ENCODE results near the gene SH3BP5.

SH3BP5 gene

GRCh38 chr3:15228147-15228546 is 104.2 kb downstream of the SH3BP5 start:
- H3K9me3 ChIP-seq, result no peaks in the 10 kb centered on the region
- H3K36me3 ChIP-seq, result peaks cover 67 to 80% (median 72%) of the 10 kb centered on the region in 3 donors
- no peak for DNase-seq
- intact Hi-C loops (cut with DNase I; ENCODE audit: low total_unique reads), result no loop called here
- no peak for TF ChIP-seq CTCF (IDR thresholded peaks at IDR 0.05)
- H3K27ac ChIP-seq, result no peak overlapping the region
- H3K4me3 ChIP-seq, result no peak overlapping the region
- no peaks in the 10 kb centered on the region for H3K4me1 ChIP-seq
- H3K27me3 ChIP-seq, result no peaks in the 10 kb centered on the region

GRCh38 chr3:15223685-15224572 is 108.5 kb downstream of the SH3BP5 start:
- Histone ChIP-seq H3K9me3 (no peaks in the 10 kb centered on the region), H3K27ac (no peak overlapping the region), H3K36me3 (peaks cover 70 to 87% (median 73%) of the 10 kb centered on the region in 3 donors), H3K4me3 (no peak overlapping the region), H3K4me1 (peaks cover 0 to 2% (median 0%) of the 10 kb centered on the region in 4 donors), H3K27me3 (no peaks in the 10 kb centered on the region)
- TF ChIP-seq CTCF (IDR thresholded peaks at IDR 0.05), result no peak
- DNase-seq, result no peak
- intact Hi-C loops (cut with DNase I; ENCODE audit: low total_unique reads), result no loop called here

GRCh38 chr3:15221574-15222217 is 110.7 kb downstream of the SH3BP5 start:
- Histone ChIP-seq H3K4me3 (no peak overlapping the region), H3K27ac (no peak overlapping the region), H3K9me3 (no peaks in the 10 kb centered on the region), H3K4me1 (peaks cover 0 to 13% (median 0%) of the 10 kb centered on the region in 4 donors), H3K36me3 (peaks cover 78 to 86% (median 79%) of the 10 kb centered on the region in 3 donors), H3K27me3 (no peaks in the 10 kb centered on the region)
- TF ChIP-seq CTCF (IDR thresholded peaks at IDR 0.05), result no peak
- DNase-seq, result no peak
- intact Hi-C loops (cut with DNase I; ENCODE audit: low total_unique reads), result no loop called here

GRCh38 chr3:15220661-15221060 is 111.7 kb downstream of the SH3BP5 start:
- DNase-seq, result no peak
- H3K27ac ChIP-seq, result no peak overlapping the region
- TF ChIP-seq CTCF (IDR thresholded peaks at IDR 0.05), result no peak
- peaks cover 0 to 20% (median 0%) of the 10 kb centered on the region in 4 donors for H3K4me1 ChIP-seq
- intact Hi-C loops (cut with DNase I; ENCODE audit: low total_unique reads), result no loop called here
- no peaks in the 10 kb centered on the region for H3K27me3 ChIP-seq
- no peaks in the 10 kb centered on the region for H3K9me3 ChIP-seq
- peaks cover 69 to 85% (median 78%) of the 10 kb centered on the region in 3 donors for H3K36me3 ChIP-seq
- H3K4me3 ChIP-seq, result no peak overlapping the region

- Histone ChIP-seq H3K27me3 (no peaks in the 10 kb centered on the region), H3K27ac (no peak overlapping the region), H3K4me1 (peaks cover 0 to 20% (median 0%) of the 10 kb centered on the region in 4 donors), H3K4me3 (no peak overlapping the region), H3K36me3 (peaks cover 64 to 91% (median 78%) of the 10 kb centered on the region in 3 donors), H3K9me3 (no peaks in the 10 kb centered on the region)
- TF ChIP-seq CTCF (IDR thresholded peaks at IDR 0.05), result no peak
- intact Hi-C loops (cut with DNase I; ENCODE audit: low total_unique reads), result no loop called here
- DNase-seq, result no peak
These were observed 112.3 kb downstream of the SH3BP5 start for GRCh38 chr3:15220056-15220455.
